ENCODE results near the gene DLX6.
A peak's percentile ranks its signal among the peaks of the same experiment; 100 is the strongest.
"Not testable (repeated sequence)": the region's sequence is repeated elsewhere in the genome, so short reads cannot be mapped to it uniquely, and the experiment has no call there.

Gene DLX6

GRCh38 chr7:97024209-97025129, 19.1 kb downstream of the DLX6 start, which contains the start of gene DLX5:
Gene DLX5 (minus strand): TSS chr7:97024831. CDS start chr7:97024623, 208 bp downstream.
- no peak for DNase-seq

GRCh38 chr7:97025130-97025499, 19.8 kb downstream of the DLX6 start:
- no peak for DNase-seq

- DNase-seq: no peak
Observed at GRCh38 chr7:97025983-97026714, 20.8 kb downstream of the DLX6 start.

GRCh38 chr7:97026715-97027426, 21.5 kb downstream of the DLX6 start:
- DNase-seq: no peak

- DNase-seq: peak; percentile 71
Observed at GRCh38 chr7:97027427-97028234, 22.3 kb downstream of the DLX6 start.

- not testable (repeated sequence) for DNase-seq
Observed at GRCh38 chr7:97034213-97034852, 29.0 kb downstream of the DLX6 start.

- no peak for DNase-seq
Observed at GRCh38 chr7:97039374-97040065, 34.2 kb downstream of the DLX6 start.

- no peak for DNase-seq
Observed at GRCh38 chr7:97043281-97043680, 37.9 kb downstream of the DLX6 start.
